ENCODE measurements around the gene CIRBP. TPM values are rescaled to one million over a fixed set of nuclear protein-coding genes. Genes with fewer than 3 reads are reported as not detected.

The CIRBP gene
- total and polyA plus RNA-seq, 9 of the 15 experiments (the other 6 are each of a cell fraction or from before 2014, with no cell fraction given): 20.5 to 327 (median 176) TPM

DNA sequence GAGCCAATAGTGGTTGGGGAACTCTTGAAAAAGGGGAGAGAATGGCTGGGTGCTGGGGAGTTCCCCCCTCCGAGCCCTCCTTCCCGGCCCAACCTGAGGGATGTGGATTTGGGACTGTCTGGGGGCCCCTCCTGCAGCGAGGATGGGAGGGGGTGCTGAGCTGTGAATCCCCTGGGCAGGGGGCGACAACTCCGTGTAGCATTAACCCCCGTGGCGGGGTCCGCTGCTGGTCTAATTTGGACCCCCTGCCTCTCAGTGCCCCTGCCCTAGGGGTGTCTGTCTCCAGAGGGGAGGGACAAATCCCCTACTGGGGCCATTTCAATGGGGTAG lies 11.0 kb upstream of the CIRBP start:
- POLR2A ChIA-PET: interaction anchor here (1.0 to 7.8 kb wide), 2 partner anchors 11 to 14 kb away, joined by 3 to 88 read pairs; partner anchors contain the start of gene CIRBP
- H3K4me1 ChIP-seq (replicated peaks in 1 of 2; ENCODE audit: control insufficient read depth in 2 of 2, insufficient read depth in 2 of 2, low read length in 2 of 2): peaks cover 65 to 100% of the 10 kb centered on the region in 2 experiments
- H3K4me2 ChIP-seq (ENCODE audit: insufficient read depth, low read length): no peak overlapping the region
- H2AFZ ChIP-seq (ENCODE audit: low read depth, low read length): no peak overlapping the region
- H3K27ac ChIP-seq (ENCODE audit: extremely low read depth, low read depth, low read length): peak overlapping the region; percentile 57; the same call in 1 of the 3 replicates
- peaks cover 49% of the 10 kb centered on the region for H3K79me2 ChIP-seq (ENCODE audit: control insufficient read depth, insufficient read depth, low read length)
- DNase-seq (ENCODE audit: extremely low read depth in 1 of 4, low spot score in 3 of 4) (no peak), ATAC-seq (no peak), FAIRE-seq (no peak)
- intact Hi-C loops (cut with micrococcal nuclease) (no loop called here), in situ Hi-C loops (cut with MboI) (no loop called here)
- H4K20me1 ChIP-seq (replicated peaks; ENCODE audit: control insufficient read depth, insufficient read depth, low read length): 0 out of 2 replicates have a peak, but pooled peaks cover 7% of the 10 kb centered on the region
- H3K9ac ChIP-seq (ENCODE audit: insufficient read depth in 1 of 2, low read depth in 2 of 2, low read length in 2 of 2): peak overlapping the region in 1 of 2 experiments; percentile 31; a peak in 1 of 4 replicates
- no peak overlapping the region for H3K4me3 ChIP-seq
- BruUV-seq (replicated peaks): TSS peak; percentile 39
- peaks cover 53% of the 10 kb centered on the region; the same call in 2 of the 3 replicates for H3K36me3 ChIP-seq (ENCODE audit: control insufficient read depth, insufficient read depth, low read length)
- H3K27me3 ChIP-seq (ENCODE audit: control insufficient read depth in 2 of 2, insufficient read depth in 2 of 2, low read length in 2 of 2): no peaks in the 10 kb centered on the region
- CTCF ChIA-PET (ENCODE audit: low intra/inter-chr PET ratio): no interaction called here
- WGBS (ENCODE audit: insufficient coverage, low coverage, missing lambda C conversion rate): 82% methylated on average over 6 of the region's 8 CpGs
- no peaks in the 10 kb centered on the region for H3K9me3 ChIP-seq (replicated peaks; ENCODE audit: control insufficient read depth, insufficient read depth, low read depth, low read length)
- no peaks in the 10 kb centered on the region for H3K9me1 ChIP-seq (ENCODE audit: control insufficient read depth, insufficient read depth, low read length)
- TF ChIP-seq ZNF143 (CRISPR knock-in tag; IDR thresholded peaks at IDR 0.05) (no peak), EHMT2 (IDR thresholded peaks at IDR 0.05) (no peak), ILF3 (IDR thresholded peaks at IDR 0.05; ENCODE audit: borderline replicate concordance) (no peak), THAP7 (CRISPR knock-in tag; IDR thresholded peaks at IDR 0.05) (no peak), JUNB (CRISPR knock-in tag; conservative IDR thresholded peaks at IDR 0.05) (no peak), CHD1 (IDR thresholded peaks at IDR 0.05; ENCODE audit: low read length) (no peak), SLC30A9 (CRISPR knock-in tag; IDR thresholded peaks at IDR 0.05) (no peak), POLR2B (IDR thresholded peaks at IDR 0.05; ENCODE audit: low read depth, partially characterized antibody) (peak; percentile 42), ARID1B (IDR thresholded peaks at IDR 0.05) (no peak), ZNF175 (CRISPR knock-in tag; IDR thresholded peaks at IDR 0.05; ENCODE audit: low read depth) (no peak), SIN3A (IDR thresholded peaks at IDR 0.05; ENCODE audit: borderline replicate concordance in 2 of 2, control insufficient read depth in 1 of 2, low read depth in 2 of 2, low read length in 2 of 2) (peak in 1 of 2 experiments; percentile 30; a peak in 1 of 4 replicates), JUN (IDR thresholded peaks at IDR 0.05; ENCODE audit: borderline replicate concordance, low read depth, low read length) (no peak), JUN (CRISPR knock-in tag; IDR thresholded peaks at IDR 0.05; ENCODE audit: borderline replicate concordance) (no peak), RAD51 (IDR thresholded peaks at IDR 0.05; ENCODE audit: borderline replicate concordance, low read depth) (no peak), ZNF212 (CRISPR knock-in tag; IDR thresholded peaks at IDR 0.05) (no peak)
- TF ChIP-seq, protein P1, sequence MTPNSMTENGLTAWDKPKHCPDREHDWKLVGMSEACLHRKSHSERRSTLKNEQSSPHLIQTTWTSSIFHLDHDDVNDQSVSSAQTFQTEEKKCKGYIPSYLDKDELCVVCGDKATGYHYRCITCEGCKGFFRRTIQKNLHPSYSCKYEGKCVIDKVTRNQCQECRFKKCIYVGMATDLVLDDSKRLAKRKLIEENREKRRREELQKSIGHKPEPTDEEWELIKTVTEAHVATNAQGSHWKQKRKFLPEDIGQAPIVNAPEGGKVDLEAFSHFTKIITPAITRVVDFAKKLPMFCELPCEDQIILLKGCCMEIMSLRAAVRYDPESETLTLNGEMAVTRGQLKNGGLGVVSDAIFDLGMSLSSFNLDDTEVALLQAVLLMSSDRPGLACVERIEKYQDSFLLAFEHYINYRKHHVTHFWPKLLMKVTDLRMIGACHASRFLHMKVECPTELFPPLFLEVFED (CRISPR knock-in tag; conservative IDR thresholded peaks at IDR 0.05): 0 out of 2 replicates have a peak, but pooled peaks have one; percentile 31
- TF ChIP-seq, protein P2, sequence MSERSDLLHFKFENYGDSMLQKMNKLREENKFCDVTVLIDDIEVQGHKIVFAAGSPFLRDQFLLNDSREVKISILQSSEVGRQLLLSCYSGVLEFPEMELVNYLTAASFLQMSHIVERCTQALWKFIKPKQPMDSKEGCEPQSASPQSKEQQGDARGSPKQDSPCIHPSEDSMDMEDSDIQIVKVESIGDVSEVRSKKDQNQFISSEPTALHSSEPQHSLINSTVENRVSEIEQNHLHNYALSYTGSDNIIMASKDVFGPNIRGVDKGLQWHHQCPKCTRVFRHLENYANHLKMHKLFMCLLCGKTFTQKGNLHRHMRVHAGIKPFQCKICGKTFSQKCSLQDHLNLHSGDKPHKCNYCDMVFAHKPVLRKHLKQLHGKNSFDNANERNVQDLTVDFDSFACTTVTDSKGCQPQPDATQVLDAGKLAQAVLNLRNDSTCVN (CRISPR knock-in tag; IDR thresholded peaks at IDR 0.05): no peak
- TF ChIP-seq, protein P3, sequence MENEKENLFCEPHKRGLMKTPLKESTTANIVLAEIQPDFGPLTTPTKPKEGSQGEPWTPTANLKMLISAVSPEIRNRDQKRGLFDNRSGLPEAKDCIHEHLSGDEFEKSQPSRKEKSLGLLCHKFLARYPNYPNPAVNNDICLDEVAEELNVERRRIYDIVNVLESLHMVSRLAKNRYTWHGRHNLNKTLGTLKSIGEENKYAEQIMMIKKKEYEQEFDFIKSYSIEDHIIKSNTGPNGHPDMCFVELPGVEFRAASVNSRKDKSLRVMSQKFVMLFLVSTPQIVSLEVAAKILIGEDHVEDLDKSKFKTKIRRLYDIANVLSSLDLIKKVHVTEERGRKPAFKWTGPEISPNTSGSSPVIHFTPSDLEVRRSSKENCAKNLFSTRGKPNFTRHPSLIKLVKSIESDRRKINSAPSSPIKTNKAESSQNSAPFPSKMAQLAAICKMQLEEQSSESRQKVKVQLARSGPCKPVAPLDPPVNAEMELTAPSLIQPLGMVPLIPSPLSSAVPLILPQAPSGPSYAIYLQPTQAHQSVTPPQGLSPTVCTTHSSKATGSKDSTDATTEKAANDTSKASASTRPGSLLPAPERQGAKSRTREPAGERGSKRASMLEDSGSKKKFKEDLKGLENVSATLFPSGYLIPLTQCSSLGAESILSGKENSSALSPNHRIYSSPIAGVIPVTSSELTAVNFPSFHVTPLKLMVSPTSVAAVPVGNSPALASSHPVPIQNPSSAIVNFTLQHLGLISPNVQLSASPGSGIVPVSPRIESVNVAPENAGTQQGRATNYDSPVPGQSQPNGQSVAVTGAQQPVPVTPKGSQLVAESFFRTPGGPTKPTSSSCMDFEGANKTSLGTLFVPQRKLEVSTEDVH (IDR thresholded peaks at IDR 0.05; ENCODE audit: low read depth, partially characterized antibody): peak; percentile 26

Data from K562 (cell line).